ENCODE data around the gene MAGEA6.
"Not testable (repeated sequence)": the region's sequence is repeated elsewhere in the genome, so short reads cannot be mapped to it uniquely, and the experiment has no call there.

Gene MAGEA6

GRCh38 chrX:152734143-152734858, 35.2 kb downstream of the MAGEA6 start:
- DNase-seq: not testable (repeated sequence)

- DNase-seq: no peak
Measured at GRCh38 chrX:152733261-152733975, 36.1 kb downstream of the MAGEA6 start, which contains the start of the genes CSAG1 and MAGEA12. TSS of gene CSAG1 (minus strand) at chrX:152733721. CDS start at chrX:152732460, 1,261 bp downstream. TSS of gene MAGEA12 (plus strand) at chrX:152733757. CDS start at chrX:152736162, 2,405 bp downstream.

DNA sequence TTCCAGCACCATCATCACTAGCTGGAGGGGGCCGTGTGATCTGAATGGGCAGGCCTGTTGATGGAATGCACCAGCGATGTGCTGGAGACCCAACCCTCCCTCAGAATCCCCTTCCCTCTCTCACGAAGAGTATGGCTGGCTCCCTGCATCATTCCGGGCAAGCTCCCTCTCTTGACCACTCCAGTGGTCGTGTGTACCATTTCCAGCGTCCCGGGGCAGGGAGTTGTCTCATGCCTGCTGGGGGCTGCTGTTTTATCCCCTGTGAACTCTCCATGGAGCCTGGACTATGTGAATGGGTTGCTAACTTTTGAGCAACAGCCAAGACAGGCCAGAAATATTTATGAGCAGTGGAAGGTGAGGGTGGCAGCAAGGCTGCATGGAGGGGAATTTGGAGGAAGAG, 44.1 kb downstream of the MAGEA6 start:
- no peak for DNase-seq
